K562 (cell line): ENCODE data around the gene PLP2. TPM values are rescaled to one million over a fixed set of nuclear protein-coding genes. Genes with fewer than 3 reads are reported as not detected.

Experiments
- CSDE1 ChIP-seq, 2 experiments: fragments of 450-650 bp; IDR thresholded peaks; 2 replicates each; pipeline ENCODE4 v1.6.1; 2016; ENCODE audit warnings: mild to moderate bottlenecking in 1 of 2
- ETV1 ChIP-seq: fragments of 450-650 bp; conservative IDR thresholded peaks from 2 replicates; pipeline ENCODE4 v1.6.1; 2016; ENCODE audit warnings: missing genetic modification characterization, control low read depth, low read depth, missing compliant biosample characterization
- ETV5 ChIP-seq: sonication (generic); formaldehyde crosslinking; IDR thresholded peaks from 2 replicates; pipeline ENCODE4 v1.4.0; 2020; ENCODE audit warnings: low read depth, mild to moderate bottlenecking, missing genetic modification reagents
- FOXA1 ChIP-seq: fragments of 450-650 bp; IDR thresholded peaks from 2 replicates; pipeline ENCODE4 v1.6.1; 2016; ENCODE audit warnings: mild to moderate bottlenecking, borderline replicate concordance
- HNRNPK ChIP-seq: fragments of 200-400 bp; formaldehyde crosslinking; IDR thresholded peaks from one replicate; pipeline ENCODE4 v1.6.1; 2018; ENCODE audit warnings: mild to moderate bottlenecking, low read depth, low read length; ENCODE audit not compliant: poor library complexity, severe bottlenecking
- MBD2 ChIP-seq: sonication (generic); IDR thresholded peaks from 2 replicates; pipeline ENCODE4 v1.6.1; 2016; ENCODE audit warnings: low read depth, borderline replicate concordance
- RBM34 ChIP-seq: fragments of 200-400 bp; formaldehyde crosslinking; IDR thresholded peaks from 2 replicates; pipeline ENCODE4 v1.6.1; 2018; ENCODE audit warnings: low read length, borderline replicate concordance; ENCODE audit not compliant: insufficient read depth
- RNF2 ChIP-seq: sonication (generic); IDR thresholded peaks from 2 replicates; pipeline ENCODE4 v1.6.1; 2016
- SAFB2 ChIP-seq: fragments of 200-400 bp; formaldehyde crosslinking; IDR thresholded peaks from 2 replicates; pipeline ENCODE4 v1.6.1; 2018; ENCODE audit warnings: borderline replicate concordance, low read length, low read depth, moderate library complexity; ENCODE audit not compliant: severe bottlenecking
- SNIP1 ChIP-seq: fragments of 450-650 bp; IDR thresholded peaks from 2 replicates; pipeline ENCODE4 v1.7.1; 2017; ENCODE audit warnings: low read depth, mild to moderate bottlenecking
- SP1 ChIP-seq: sonication (generic); formaldehyde crosslinking; IDR thresholded peaks from 2 replicates; pipeline ENCODE4 v1.8.1; 2022; ENCODE audit warnings: mild to moderate bottlenecking, missing genetic modification reagents
- polyA plus RNA-seq, 8 experiments: library from polyadenylated mRNA; depleted of rRNA in 4 of 8; stranded (reverse) in 5 of 8; unstranded in 3 of 8; fragments of >200 nt; fragmentation: Nextera tagmentation in 2 of 8; fragmentation: Illumina TruSeq in 1 of 8; extraction: Ambion mirVana in 2 of 8; extraction: Trizol in 1 of 8; gene quantifications; 2 replicates each; pipeline versions ENCODE4 v1.2.1 to v1.2.3, GENCODE V29; 2011 to 2014; ENCODE audit warnings: inconsistent platforms in 1 of 8, missing spikeins in 1 of 8
- total RNA-seq, 7 experiments: library from RNA; depleted of rRNA in 6 of 7; stranded (reverse); fragments of >200 nt in 6 of 7; fragmentation: Illumina TruSeq in 2 of 7; extraction: Trizol in 2 of 7; gene quantifications; 2 replicates each; pipeline versions ENCODE4 v1.2.1 to v1.2.3, GENCODE V29; 2011 to 2021; ENCODE audit warnings: low replicate concordance in 1 of 7
- TF ChIP-seq, protein P1 (sequence below): fragments of 250-450 bp; sonication (Bioruptor Pico); IDR thresholded peaks from 2 replicates; pipeline ENCODE4 v1.5.0; 2020; ENCODE audit warnings: mild to moderate bottlenecking, borderline replicate concordance
- TF ChIP-seq, protein P2 (sequence below): fragments of 450-650 bp; conservative IDR thresholded peaks from 2 replicates; pipeline ENCODE4 v1.6.1; 2016; ENCODE audit warnings: missing genetic modification characterization, low read depth, mild to moderate bottlenecking, missing compliant biosample characterization, moderate library complexity
- TF ChIP-seq, protein P3 (sequence below), 2 experiments: fragments of 150-350 bp in 1 of 2; IDR thresholded peaks; 2 replicates each; pipeline ENCODE4 v1.6.1; 2012 to 2016; ENCODE audit warnings: low read depth in 2 of 2, low read length in 2 of 2, mild to moderate bottlenecking in 1 of 2, moderate library complexity in 1 of 2

PLP2 gene
- total and polyA plus RNA-seq, 9 of the 15 experiments (the other 6 are each of a cell fraction or from before 2014, with no cell fraction given) = 34.7 to 236 (median 112) TPM

DNA sequence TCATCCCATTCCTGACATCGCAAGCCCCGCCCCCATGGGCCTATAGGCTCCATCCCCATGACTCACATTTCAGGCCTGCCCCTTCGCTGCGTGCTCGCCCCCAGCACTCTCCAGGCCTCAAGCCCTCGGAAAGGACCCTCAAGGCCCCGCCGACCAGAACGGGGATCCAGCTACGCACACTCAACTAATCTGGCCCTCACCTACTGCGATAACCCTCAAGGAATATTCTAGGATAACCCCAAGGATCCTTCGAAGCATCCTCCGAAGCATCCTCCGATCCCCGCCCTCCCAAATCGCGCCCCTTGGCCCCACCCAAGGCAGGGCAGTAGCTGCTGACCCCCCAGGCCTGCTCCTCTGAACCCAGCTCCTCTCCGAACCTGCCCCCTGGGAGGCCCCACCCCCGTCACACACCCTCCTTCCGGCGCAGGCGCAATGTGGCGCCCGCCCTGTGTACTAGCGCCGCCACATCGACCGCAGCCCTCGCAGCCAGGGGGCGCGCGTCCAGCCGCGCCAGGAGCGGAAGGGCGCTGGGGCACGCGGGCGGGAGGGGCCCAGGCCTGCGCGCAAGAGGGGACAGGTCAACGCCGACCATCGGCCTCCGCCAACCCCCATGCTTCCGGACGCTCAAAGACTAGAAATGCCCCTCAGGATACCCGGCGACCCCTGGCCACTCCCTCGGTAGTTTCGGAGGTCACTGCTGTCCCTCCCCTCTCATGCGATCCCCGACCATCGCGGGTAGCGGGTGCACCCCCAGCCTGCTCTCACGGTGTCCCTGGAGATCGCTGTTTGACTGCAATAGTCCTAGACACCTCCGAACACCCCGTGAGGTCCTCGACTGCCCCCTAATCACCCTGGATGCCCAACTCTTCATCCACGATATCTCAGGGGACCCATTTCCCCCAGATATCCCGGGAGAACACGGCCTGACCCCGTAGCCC is 15.5 kb upstream of the PLP2 start (continued):
- TF ChIP-seq SAFB2 (no peak), FOXA1 (no peak), SP1 (CRISPR knock-in tag) (peak; percentile 74; the same call in 1 of the 2 replicates), SNIP1 (no peak), HNRNPK (no peak), ETV1 (tag) (no peak; the same call in 1 of the 2 replicates), MBD2 (0 out of 2 replicates have a peak, but pooled peaks have one; percentile 43), CSDE1 (IDR thresholded peaks at IDR 0.05) (no peak), RNF2 (peak; percentile 84), ETV5 (CRISPR knock-in tag) (peak; percentile 95), RBM34 (no peak)
- TF ChIP-seq, protein P1, sequence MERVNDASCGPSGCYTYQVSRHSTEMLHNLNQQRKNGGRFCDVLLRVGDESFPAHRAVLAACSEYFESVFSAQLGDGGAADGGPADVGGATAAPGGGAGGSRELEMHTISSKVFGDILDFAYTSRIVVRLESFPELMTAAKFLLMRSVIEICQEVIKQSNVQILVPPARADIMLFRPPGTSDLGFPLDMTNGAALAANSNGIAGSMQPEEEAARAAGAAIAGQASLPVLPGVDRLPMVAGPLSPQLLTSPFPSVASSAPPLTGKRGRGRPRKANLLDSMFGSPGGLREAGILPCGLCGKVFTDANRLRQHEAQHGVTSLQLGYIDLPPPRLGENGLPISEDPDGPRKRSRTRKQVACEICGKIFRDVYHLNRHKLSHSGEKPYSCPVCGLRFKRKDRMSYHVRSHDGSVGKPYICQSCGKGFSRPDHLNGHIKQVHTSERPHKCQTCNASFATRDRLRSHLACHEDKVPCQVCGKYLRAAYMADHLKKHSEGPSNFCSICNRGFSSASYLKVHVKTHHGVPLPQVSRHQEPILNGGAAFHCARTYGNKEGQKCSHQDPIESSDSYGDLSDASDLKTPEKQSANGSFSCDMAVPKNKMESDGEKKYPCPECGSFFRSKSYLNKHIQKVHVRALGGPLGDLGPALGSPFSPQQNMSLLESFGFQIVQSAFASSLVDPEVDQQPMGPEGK (CRISPR knock-in tag) = peak; percentile 23; the same call in 1 of the 2 replicates
- TF ChIP-seq, protein P2, sequence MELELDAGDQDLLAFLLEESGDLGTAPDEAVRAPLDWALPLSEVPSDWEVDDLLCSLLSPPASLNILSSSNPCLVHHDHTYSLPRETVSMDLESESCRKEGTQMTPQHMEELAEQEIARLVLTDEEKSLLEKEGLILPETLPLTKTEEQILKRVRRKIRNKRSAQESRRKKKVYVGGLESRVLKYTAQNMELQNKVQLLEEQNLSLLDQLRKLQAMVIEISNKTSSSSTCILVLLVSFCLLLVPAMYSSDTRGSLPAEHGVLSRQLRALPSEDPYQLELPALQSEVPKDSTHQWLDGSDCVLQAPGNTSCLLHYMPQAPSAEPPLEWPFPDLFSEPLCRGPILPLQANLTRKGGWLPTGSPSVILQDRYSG (tag) = peak; percentile 44; the same call in 1 of the 2 replicates
- TF ChIP-seq, protein P3, sequence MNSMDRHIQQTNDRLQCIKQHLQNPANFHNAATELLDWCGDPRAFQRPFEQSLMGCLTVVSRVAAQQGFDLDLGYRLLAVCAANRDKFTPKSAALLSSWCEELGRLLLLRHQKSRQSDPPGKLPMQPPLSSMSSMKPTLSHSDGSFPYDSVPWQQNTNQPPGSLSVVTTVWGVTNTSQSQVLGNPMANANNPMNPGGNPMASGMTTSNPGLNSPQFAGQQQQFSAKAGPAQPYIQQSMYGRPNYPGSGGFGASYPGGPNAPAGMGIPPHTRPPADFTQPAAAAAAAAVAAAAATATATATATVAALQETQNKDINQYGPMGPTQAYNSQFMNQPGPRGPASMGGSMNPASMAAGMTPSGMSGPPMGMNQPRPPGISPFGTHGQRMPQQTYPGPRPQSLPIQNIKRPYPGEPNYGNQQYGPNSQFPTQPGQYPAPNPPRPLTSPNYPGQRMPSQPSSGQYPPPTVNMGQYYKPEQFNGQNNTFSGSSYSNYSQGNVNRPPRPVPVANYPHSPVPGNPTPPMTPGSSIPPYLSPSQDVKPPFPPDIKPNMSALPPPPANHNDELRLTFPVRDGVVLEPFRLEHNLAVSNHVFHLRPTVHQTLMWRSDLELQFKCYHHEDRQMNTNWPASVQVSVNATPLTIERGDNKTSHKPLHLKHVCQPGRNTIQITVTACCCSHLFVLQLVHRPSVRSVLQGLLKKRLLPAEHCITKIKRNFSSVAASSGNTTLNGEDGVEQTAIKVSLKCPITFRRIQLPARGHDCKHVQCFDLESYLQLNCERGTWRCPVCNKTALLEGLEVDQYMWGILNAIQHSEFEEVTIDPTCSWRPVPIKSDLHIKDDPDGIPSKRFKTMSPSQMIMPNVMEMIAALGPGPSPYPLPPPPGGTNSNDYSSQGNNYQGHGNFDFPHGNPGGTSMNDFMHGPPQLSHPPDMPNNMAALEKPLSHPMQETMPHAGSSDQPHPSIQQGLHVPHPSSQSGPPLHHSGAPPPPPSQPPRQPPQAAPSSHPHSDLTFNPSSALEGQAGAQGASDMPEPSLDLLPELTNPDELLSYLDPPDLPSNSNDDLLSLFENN (IDR thresholded peaks at IDR 0.05; ENCODE audit: low read depth in 2 of 2, low read length in 2 of 2) = no peak
